Endothelial cell of umbilical vein (primary cell): ENCODE results near the gene BBX. TPM values are rescaled to one million over a fixed set of nuclear protein-coding genes. Genes with fewer than 3 reads are reported as not detected.

Source experiments
- BruUV-seq: library from RNA; stranded (reverse); fragments of 400-500 nt; replicated peaks from 2 replicates; lab custom pipeline; 2021; lab: Mats Ljungman, UMichigan
- CTCF ChIA-PET: fragments of 300-600, 350-600 bp; sonication (Branson Sonifier 250); formaldehyde crosslinking; loops from one replicate; lab custom pipeline; 2021; ENCODE audit warnings: antibody characterized with exemption, inconsistent platforms; lab: Charles Lee
- POLR2A ChIA-PET: fragments of 300-600, 350-600 bp; sonication (Branson Sonifier 250); formaldehyde crosslinking; loops from one replicate; lab custom pipeline; 2021; ENCODE audit warnings: antibody characterized with exemption, inconsistent platforms; lab: Charles Lee
- DNase-seq: peaks from one replicate; pipeline ENCODE4 v3.0.0-alpha.2; 2011; ENCODE audit warnings: low read depth, low spot score
- FAIRE-seq: peaks from 2 replicates; lab custom pipeline; 2011; peaks lifted over from hg19 to GRCh38; lab: Jason Lieb, UNC
- H2AFZ ChIP-seq: 2 replicates; pipeline ENCODE4 v1.6.0; 2012; ENCODE audit warnings: low read depth, low read length, control low read depth, inconsistent platforms
- H3K27ac ChIP-seq: 2 replicates; pipeline ENCODE4 v1.5.1; 2011; ENCODE audit warnings: low read depth, mild to moderate bottlenecking, control low read depth, low read length, moderate library complexity; ENCODE audit not compliant: insufficient read depth
- H3K27me3 ChIP-seq, 2 experiments: 2 replicates each; pipeline versions ENCODE4 v1.6.0 to v1.6.1; 2011; ENCODE audit warnings: low read length in 2 of 2, mixed read lengths in 1 of 2; ENCODE audit not compliant: control insufficient read depth in 2 of 2, insufficient read depth in 2 of 2
- H3K36me3 ChIP-seq, 2 experiments: 2 replicates in 1 of 2; 3 replicates in 1 of 2; pipeline ENCODE4 v1.5.1; 2011; ENCODE audit warnings: low read length in 2 of 2, mild to moderate bottlenecking in 1 of 2, moderate library complexity in 1 of 2; ENCODE audit not compliant: control insufficient read depth in 2 of 2, insufficient read depth in 2 of 2; ENCODE audit errors: extremely low read depth in 1 of 2
- H3K4me1 ChIP-seq: 3 replicates; pipeline ENCODE4 v1.5.1; 2011; ENCODE audit warnings: mild to moderate bottlenecking, low read length; ENCODE audit not compliant: control insufficient read depth, insufficient read depth; ENCODE audit errors: extremely low read depth
- H3K4me2 ChIP-seq: 2 replicates; pipeline ENCODE4 v1.6.1; 2011; ENCODE audit warnings: low read length, control low read depth, mixed read lengths; ENCODE audit not compliant: insufficient read depth
- H3K4me3 ChIP-seq, 3 experiments: fragments of 200-600 bp in 1 of 3; sonication (generic), shearing (Covaris generic) in 1 of 3; replicated peaks in 1 of 3; 2 replicates each; pipeline ENCODE4 v1.5.1; 2011 to 2016; ENCODE audit warnings: control low read depth in 3 of 3, low read length in 3 of 3, mild to moderate bottlenecking in 2 of 3, inconsistent platforms in 1 of 3, low read depth in 1 of 3, moderate library complexity in 1 of 3; ENCODE audit not compliant: insufficient read depth in 1 of 3
- H3K79me2 ChIP-seq: 2 replicates; pipeline ENCODE4 v1.6.0; 2012; ENCODE audit warnings: low read length, inconsistent platforms; ENCODE audit not compliant: control insufficient read depth, insufficient read depth
- H3K9ac ChIP-seq: replicated peaks from 2 replicates; pipeline ENCODE3; 2011; ENCODE audit warnings: low read length, control low read depth; ENCODE audit not compliant: insufficient read depth; ENCODE audit errors: extremely low read depth
- H3K9me1 ChIP-seq: replicated peaks from 3 replicates; pipeline ENCODE4 v1.6.0; 2011; ENCODE audit warnings: mild to moderate bottlenecking, low read length; ENCODE audit not compliant: control insufficient read depth, insufficient read depth; ENCODE audit errors: extremely low read depth
- H3K9me3 ChIP-seq: replicated peaks from 2 replicates; pipeline ENCODE4 v1.5.1; 2012; ENCODE audit warnings: low read length, inconsistent platforms; ENCODE audit not compliant: control insufficient read depth, insufficient read depth
- H4K20me1 ChIP-seq: replicated peaks from 2 replicates; pipeline ENCODE3; 2011; ENCODE audit warnings: mild to moderate bottlenecking, low read length; ENCODE audit not compliant: control insufficient read depth, insufficient read depth; ENCODE audit errors: extremely low read depth
- CTCF ChIP-seq, 2 donors: IDR thresholded peaks; 1 replicate in 1 of 2; 2 replicates in 1 of 2; pipeline ENCODE4 v1.5.1; 2011; ENCODE audit warnings: low read length in 2 of 2, mild to moderate bottlenecking in 2 of 2, moderate library complexity in 2 of 2, control low read depth in 1 of 2, inconsistent platforms in 1 of 2, low read depth in 1 of 2; ENCODE audit not compliant: insufficient read depth in 1 of 2; ENCODE audit errors: extremely low read depth in 1 of 2
- EZH2 ChIP-seq: IDR thresholded peaks from 2 replicates; pipeline ENCODE4 v1.6.1; 2012; ENCODE audit warnings: borderline replicate concordance, low read depth, mild to moderate bottlenecking, moderate library complexity, low read length, inconsistent platforms; ENCODE audit not compliant: severe bottlenecking
- FOS ChIP-seq: IDR thresholded peaks from 2 replicates; pipeline ENCODE4 v1.6.1; 2011; ENCODE audit warnings: mild to moderate bottlenecking, low read length, moderate library complexity, borderline replicate concordance; ENCODE audit not compliant: insufficient read depth
- GATA2 ChIP-seq: IDR thresholded peaks from 2 replicates; pipeline ENCODE4 v1.7.0; 2011; ENCODE audit warnings: low read depth, mild to moderate bottlenecking, moderate library complexity, mixed read lengths, low read length; ENCODE audit not compliant: insufficient read length, insufficient read depth
- JUN ChIP-seq: IDR thresholded peaks from 2 replicates; pipeline ENCODE4 v1.6.1; 2011; ENCODE audit warnings: borderline replicate concordance, low read depth; ENCODE audit not compliant: insufficient read length, insufficient read depth
- MAX ChIP-seq: IDR thresholded peaks from 2 replicates; pipeline ENCODE4 v1.6.1; 2011; ENCODE audit not compliant: insufficient read depth, insufficient read length
- MYC ChIP-seq: IDR thresholded peaks from one replicate; pipeline ENCODE4 v1.6.1; 2011; ENCODE audit warnings: mild to moderate bottlenecking, low read depth, low read length
- POLR2A ChIP-seq: IDR thresholded peaks from 2 replicates; pipeline ENCODE4 v1.6.1; 2012; ENCODE audit warnings: low read depth, mild to moderate bottlenecking, control low read depth, low read length
- POLR2AphosphoS5 ChIP-seq: IDR thresholded peaks from 2 replicates; pipeline ENCODE4 v1.6.1; 2012; ENCODE audit warnings: low read depth, mild to moderate bottlenecking, control low read depth, low read length, moderate library complexity; ENCODE audit not compliant: insufficient read depth
- dilution Hi-C: fragments of 300-500 bp; cut with MboI; formaldehyde crosslinking; loops from one replicate; pipeline ENCODE4 v1.15.0; 2019; ENCODE audit warnings: low sequenced_read_pairs; ENCODE audit not compliant: extremely low pct_ligation_motif_present
- intact Hi-C: fragments of 100-400 bp; cut with micrococcal nuclease; formaldehyde crosslinking; loops from one replicate; pipeline ENCODE4 v1.10.0; 2022
- polyA plus RNA-seq, 4 experiments: library from polyadenylated mRNA; depleted of rRNA in 3 of 4; stranded (reverse) in 3 of 4; unstranded in 1 of 4; fragments of >200 nt; gene quantifications; 2 replicates each; pipeline versions ENCODE4 v1.2.1 to v1.2.3, GENCODE V29; 2011 to 2012; ENCODE audit warnings: missing spikeins in 1 of 4
- total RNA-seq: library from RNA; stranded (reverse); gene quantifications from 2 replicates; pipeline ENCODE4 v1.2.3, GENCODE V29; 2021

BBX gene
- total and polyA plus RNA-seq, 2 donors (not counting 3 experiments of a cell fraction or from before 2014, with no cell fraction given) = 21.4 to 43.4 TPM

GRCh38 chr3:107668963-107669362 is 146.2 kb downstream of the BBX start:
- Histone ChIP-seq H2AFZ (no peak overlapping the region), H3K4me2 (no peak overlapping the region), H3K36me3 (no peaks in the 10 kb centered on the region), H3K9me3 (no peaks in the 10 kb centered on the region), H3K9ac (no peak overlapping the region), H3K79me2 (no peaks in the 10 kb centered on the region), H3K4me3 (no peak overlapping the region), H3K9me1 (no peaks in the 10 kb centered on the region), H3K27ac (no peak overlapping the region), H3K27me3 (no peaks in the 10 kb centered on the region), H4K20me1 (no peaks in the 10 kb centered on the region), H3K4me1 (peaks cover 12% of the 10 kb centered on the region)
- CTCF ChIA-PET = interaction anchor here (1.0 to 1.6 kb wide), 4 partner anchors 8 to 39 kb away, joined by 3 to 11 read pairs (median 4); no protein-coding TSS in a partner anchor
- TF ChIP-seq JUN (no peak), POLR2A (no peak), FOS (no peak), POLR2AphosphoS5 (no peak), GATA2 (no peak), MAX (no peak), MYC (no peak), CTCF (IDR thresholded peaks at IDR 0.05; ENCODE audit: extremely low read depth in 1 of 2, insufficient read depth in 1 of 2, low read depth in 1 of 2, low read length in 2 of 2) (no peak), EZH2 (no peak)
- DNase-seq (no peak), FAIRE-seq (no peak)
- intact Hi-C loops = loop anchor here (10.0 kb wide), 1 partner anchor 234 kb away; no protein-coding TSS in a partner anchor
- BruUV-seq = no TSS peak
- POLR2A ChIA-PET = no interaction called here
- dilution Hi-C loops = no loop called here
